Stimulated activated CD4-positive, alpha-beta T cell treated with anti-CD3 and anti-CD28 coated beads, Interleukin-15, amount 100 ng/mL, for 1 hour (primary cell): ENCODE measurements around the gene PSMD8.
"Not testable (repeated sequence)": the region's sequence is repeated elsewhere in the genome, so short reads cannot be mapped to it uniquely, and the experiment has no call there.

Experiments used
- DNase-seq, 2 donors: peaks; one replicate each; pipeline ENCODE4 v3.0.0-alpha.2; 2020; ENCODE audit warnings: low read depth in 1 of 2, low spot score in 1 of 2

Gene PSMD8

GRCh38 chr19:38374332-38375097 lies at the start of gene PSMD8:
PSMD8 (plus strand) TSS chr19:38374571; CDS start chr19:38374602, 31 bp downstream.
- peak; percentile 95 to 98 for DNase-seq

- no peak for DNase-seq
Observed at GRCh38 chr19:38326591-38326990, 47.8 kb upstream of the PSMD8 start.

- no peak for DNase-seq
Observed at GRCh38 chr19:38329651-38330050, 44.7 kb upstream of the PSMD8 start.

GRCh38 chr19:38331728-38332127 lies 42.6 kb upstream of the PSMD8 start:
- no peak for DNase-seq

GRCh38 chr19:38333245-38333644 lies 41.1 kb upstream of the PSMD8 start:
- DNase-seq = no peak

GRCh38 chr19:38335949-38336637 lies 38.3 kb upstream of the PSMD8 start:
- peak; percentile 84 to 87 for DNase-seq

- DNase-seq = peak; percentile 87 to 92
Observed at GRCh38 chr19:38336638-38337359, 37.6 kb upstream of the PSMD8 start.

- no peak for DNase-seq
Observed at GRCh38 chr19:38337360-38337653, 37.1 kb upstream of the PSMD8 start.

GRCh38 chr19:38339011-38339410 lies 35.4 kb upstream of the PSMD8 start:
- DNase-seq = not testable (repeated sequence)

GRCh38 chr19:38340927-38341326 lies 33.4 kb upstream of the PSMD8 start:
- DNase-seq = no peak

GRCh38 chr19:38346837-38347236 lies 27.5 kb upstream of the PSMD8 start:
- no peak for DNase-seq

GRCh38 chr19:38350883-38351282 lies 23.5 kb upstream of the PSMD8 start:
- no peak for DNase-seq

GRCh38 chr19:38351865-38352395 lies 22.4 kb upstream of the PSMD8 start:
- no peak for DNase-seq

GRCh38 chr19:38352611-38353010 lies 21.8 kb upstream of the PSMD8 start:
- DNase-seq = no peak

GRCh38 chr19:38355728-38356725 lies 18.3 kb upstream of the PSMD8 start:
- DNase-seq = no peak

GRCh38 chr19:38358071-38358470 lies 16.3 kb upstream of the PSMD8 start:
- DNase-seq = no peak

- no peak for DNase-seq
Observed at GRCh38 chr19:38359242-38360021, 14.9 kb upstream of the PSMD8 start.

GRCh38 chr19:38360351-38360750 lies 14.0 kb upstream of the PSMD8 start:
- no peak for DNase-seq

GRCh38 chr19:38360839-38361631 lies 13.3 kb upstream of the PSMD8 start:
- DNase-seq = no peak
